Activated B cell treated with CpG ODN at 0.5 μM for 24 hours (primary cell): ENCODE measurements around the gene TCHHL1. TPM values are rescaled to one million over a fixed set of nuclear protein-coding genes. Genes with fewer than 3 reads are reported as not detected.
"Not testable (repeated sequence)": the region's sequence is repeated elsewhere in the genome, so short reads cannot be mapped to it uniquely, and the experiment has no call there.

ENCODE experiments used
- ATAC-seq: fragments of 200-7000 bp; cut with Tn5 transposase; one replicate; pipeline ENCODE4 v1.10.0; 2021; ENCODE audit warnings: low read depth, mild to moderate bottlenecking, moderate library complexity
- CTCF ChIA-PET: fragments of 350-600 bp; sonication (Branson Sonifier 250); formaldehyde crosslinking; loops from one replicate; lab custom pipeline; 2021; ENCODE audit warnings: antibody characterized with exemption; lab: Charles Lee
- POLR2A ChIA-PET: fragments of 350-600 bp; sonication (Branson Sonifier 250); formaldehyde crosslinking; loops from one replicate; lab custom pipeline; 2021; ENCODE audit warnings: antibody characterized with exemption; lab: Charles Lee
- DNase-seq: peaks from one replicate; pipeline ENCODE4 v3.0.0; 2022
- H3K27ac Mint-ChIP-seq: one replicate; pipeline ENCODE4 v1.8.0; 2020; ENCODE audit warnings: mixed read lengths
- H3K27me3 Mint-ChIP-seq: one replicate; pipeline ENCODE4 v1.8.0; 2021; ENCODE audit warnings: mixed read lengths
- H3K36me3 Mint-ChIP-seq: one replicate; pipeline ENCODE4 v1.8.0; 2021; ENCODE audit warnings: low read depth, mixed read lengths
- H3K4me1 Mint-ChIP-seq: one replicate; pipeline ENCODE4 v1.8.0; 2021; ENCODE audit warnings: mixed read lengths
- H3K4me3 Mint-ChIP-seq: one replicate; pipeline ENCODE4 v1.8.0; 2020; ENCODE audit warnings: mild to moderate bottlenecking, mixed read lengths
- H3K9me3 Mint-ChIP-seq: one replicate; pipeline ENCODE4 v1.8.0; 2020; ENCODE audit warnings: mixed read lengths
- CTCF ChIP-seq: fragments of 200-600 bp; IDR thresholded peaks from one replicate; pipeline ENCODE4 v1.8.0; 2022; ENCODE audit warnings: antibody characterized with exemption, mild to moderate bottlenecking
- intact Hi-C: fragments of 100-400 bp; cut with micrococcal nuclease; formaldehyde crosslinking; loops from one replicate; pipeline ENCODE4 v1.15.1; 2024
- total RNA-seq: library from RNA; stranded (reverse); gene quantifications from 2 replicates; pipeline ENCODE4 v1.2.3, GENCODE V29; 2022

Gene TCHHL1
- total RNA-seq, 1 donor from 2014 or later = not detected

GRCh38 chr1:152086760-152087159 is 2.1 kb downstream of the TCHHL1 start:
- no peaks in the 10 kb centered on the region for H3K4me1 Mint-ChIP-seq
- intact Hi-C loops = no loop called here
- no peak for DNase-seq
- ChIA-PET POLR2A (no interaction called here), CTCF (no interaction called here)
- peaks cover 16% of the 10 kb centered on the region for H3K27me3 Mint-ChIP-seq
- no peak overlapping the region for H3K4me3 Mint-ChIP-seq
- H3K36me3 Mint-ChIP-seq = no peaks in the 10 kb centered on the region
- peaks cover 3% of the 10 kb centered on the region for H3K9me3 Mint-ChIP-seq
- ATAC-seq = no peak
- no peak overlapping the region for H3K27ac Mint-ChIP-seq
- no peak for TF ChIP-seq CTCF

DNA sequence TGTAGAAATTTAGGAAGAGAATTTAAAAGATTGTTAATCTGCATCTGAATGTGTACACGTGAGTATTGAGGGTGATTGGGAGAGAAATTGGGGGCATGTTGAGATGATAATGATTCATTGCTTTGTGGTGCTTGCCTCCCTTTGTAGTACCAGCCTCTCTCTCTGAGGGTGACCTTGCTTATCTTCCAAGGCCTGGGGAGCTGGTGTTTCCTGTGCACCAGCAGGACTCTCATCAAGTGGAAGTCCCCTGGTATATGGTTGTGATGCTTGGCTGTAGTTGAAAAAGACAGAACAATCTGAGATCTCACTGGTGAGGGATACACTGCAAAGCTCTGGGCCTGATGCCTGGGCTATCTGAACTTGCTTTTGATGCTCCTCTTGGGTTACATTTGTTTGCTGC is 4.0 kb downstream of the TCHHL1 start:
- H3K4me3 Mint-ChIP-seq = no peak overlapping the region
- H3K9me3 Mint-ChIP-seq = no peaks in the 10 kb centered on the region
- peaks cover 22% of the 10 kb centered on the region for H3K27me3 Mint-ChIP-seq
- no peak for ATAC-seq
- no peak for TF ChIP-seq CTCF
- no peaks in the 10 kb centered on the region for H3K36me3 Mint-ChIP-seq
- ChIA-PET CTCF (no interaction called here), POLR2A (no interaction called here)
- DNase-seq = no peak
- intact Hi-C loops = no loop called here
- H3K4me1 Mint-ChIP-seq = no peaks in the 10 kb centered on the region
- no peak overlapping the region for H3K27ac Mint-ChIP-seq

DNA sequence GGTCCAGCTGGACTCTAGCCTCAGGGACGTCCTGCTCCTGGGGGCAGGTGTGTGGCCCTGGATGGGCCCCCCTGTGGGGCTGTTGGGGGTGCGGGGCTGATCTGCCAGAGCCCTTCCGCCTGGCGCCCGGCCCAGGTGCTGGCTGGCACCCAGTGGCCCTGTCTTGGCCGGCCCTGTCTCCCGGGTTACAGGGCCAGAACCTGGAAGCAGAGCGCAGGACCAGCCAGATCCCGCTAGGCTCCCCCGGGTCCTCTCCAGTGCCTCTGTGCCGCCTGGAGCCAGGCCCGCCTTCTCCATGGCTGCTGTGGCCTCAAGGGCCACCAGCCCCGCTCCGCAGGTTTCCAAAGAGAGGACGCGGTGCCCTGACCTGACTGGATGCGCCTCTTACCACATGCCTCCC is 7.8 kb downstream of the TCHHL1 start:
- DNase-seq, H3K4me1 Mint-ChIP-seq, H3K4me3 Mint-ChIP-seq, H3K27ac Mint-ChIP-seq, CTCF ChIA-PET, ATAC-seq, H3K36me3 Mint-ChIP-seq, POLR2A ChIA-PET, H3K9me3 Mint-ChIP-seq, intact Hi-C loops: not testable (repeated sequence)
- H3K27me3 Mint-ChIP-seq = peaks cover 22% of the 10 kb centered on the region

GRCh38 chr1:152080494-152080893 is 8.4 kb downstream of the TCHHL1 start:
- H3K27ac Mint-ChIP-seq, H3K4me1 Mint-ChIP-seq, intact Hi-C loops, H3K36me3 Mint-ChIP-seq, H3K4me3 Mint-ChIP-seq, POLR2A ChIA-PET, DNase-seq, CTCF ChIA-PET, H3K9me3 Mint-ChIP-seq, ATAC-seq: not testable (repeated sequence)
- H3K27me3 Mint-ChIP-seq = peaks cover 23% of the 10 kb centered on the region

DNA sequence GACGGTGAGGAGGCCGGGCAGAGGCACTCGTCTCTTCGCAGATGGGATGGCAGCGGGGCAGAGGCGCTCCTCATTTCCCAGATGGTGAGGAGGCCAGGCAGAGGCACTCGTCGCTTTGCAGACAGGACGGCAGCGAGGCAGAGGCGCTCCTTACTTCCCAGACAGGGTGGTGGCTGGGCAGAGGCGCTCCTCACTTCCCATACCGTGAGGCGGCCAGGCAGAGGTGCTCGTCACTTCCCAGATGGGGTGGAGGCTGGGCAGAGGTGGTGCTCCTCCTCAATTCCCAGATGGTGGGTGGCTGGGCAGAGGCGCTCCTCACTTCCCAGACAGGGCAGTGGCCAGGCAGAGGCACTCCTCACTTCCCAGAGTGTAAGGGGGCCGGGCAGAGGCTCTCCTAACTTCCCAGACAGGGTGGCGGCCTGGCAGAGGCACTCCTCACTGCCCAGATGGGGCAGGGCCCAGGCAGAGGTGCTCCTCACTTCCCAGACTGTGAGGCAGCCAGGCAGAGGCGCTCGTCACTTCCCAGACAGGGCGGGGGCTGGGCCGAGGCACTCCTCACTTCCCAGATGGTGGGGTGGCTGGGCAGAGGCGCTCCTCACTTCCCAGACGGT is 9.9 kb downstream of the TCHHL1 start:
- H3K4me1 Mint-ChIP-seq = no peaks in the 10 kb centered on the region
- no peaks in the 10 kb centered on the region for H3K36me3 Mint-ChIP-seq
- H3K27me3 Mint-ChIP-seq = peaks cover 35% of the 10 kb centered on the region
- no peak for ATAC-seq
- no peak for DNase-seq
- ChIA-PET CTCF (no interaction called here), POLR2A (no interaction called here)
- no peak overlapping the region for H3K4me3 Mint-ChIP-seq
- H3K9me3 Mint-ChIP-seq = no peaks in the 10 kb centered on the region
- intact Hi-C loops = no loop called here
- H3K27ac Mint-ChIP-seq = no peak overlapping the region
- no peak for TF ChIP-seq CTCF

- Mint-ChIP-seq H3K27me3 (peaks cover 57% of the 10 kb centered on the region), H3K4me3 (no peak overlapping the region), H3K36me3 (no peaks in the 10 kb centered on the region), H3K9me3 (no peaks in the 10 kb centered on the region), H3K27ac (no peak overlapping the region), H3K4me1 (no peaks in the 10 kb centered on the region)
- intact Hi-C loops = no loop called here
- ChIA-PET CTCF (no interaction called here), POLR2A (no interaction called here)
- ATAC-seq (no peak), DNase-seq (no peak)
- TF ChIP-seq CTCF = no peak
These were observed 16.6 kb downstream of the TCHHL1 start for GRCh38 chr1:152072311-152072710.
